Cortex of kidney (tissue), 1 donor: ENCODE measurements around the gene IQCE.
"Not testable (repeated sequence)": the region's sequence is repeated elsewhere in the genome, so short reads cannot be mapped to it uniquely, and the experiment has no call there.

Experiments
- DNase-seq: peaks from one replicate; lab custom pipeline; 2025; lab: John Stamatoyannopoulos, UW

The IQCE gene

DNA sequence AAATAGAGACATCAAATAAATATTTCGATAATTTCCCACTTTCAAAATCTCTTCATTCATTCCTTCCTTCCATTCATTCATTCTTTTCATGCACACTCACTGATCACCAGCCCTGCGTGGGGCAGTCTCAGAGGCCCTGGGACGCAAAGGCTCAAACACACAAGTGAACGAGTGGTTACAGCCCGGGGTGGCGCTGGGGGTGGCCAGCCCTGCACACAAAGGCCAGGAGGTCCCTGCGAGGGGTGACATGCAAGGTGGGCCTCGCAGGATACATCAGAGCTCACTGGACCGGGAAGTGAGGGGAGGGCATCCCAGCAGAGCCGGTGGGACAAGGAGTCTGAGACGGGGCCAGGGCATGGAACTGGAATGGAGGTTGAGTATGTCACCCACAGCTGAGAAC is 43.1 kb downstream of the IQCE start:
- DNase-seq: no peak

DNA sequence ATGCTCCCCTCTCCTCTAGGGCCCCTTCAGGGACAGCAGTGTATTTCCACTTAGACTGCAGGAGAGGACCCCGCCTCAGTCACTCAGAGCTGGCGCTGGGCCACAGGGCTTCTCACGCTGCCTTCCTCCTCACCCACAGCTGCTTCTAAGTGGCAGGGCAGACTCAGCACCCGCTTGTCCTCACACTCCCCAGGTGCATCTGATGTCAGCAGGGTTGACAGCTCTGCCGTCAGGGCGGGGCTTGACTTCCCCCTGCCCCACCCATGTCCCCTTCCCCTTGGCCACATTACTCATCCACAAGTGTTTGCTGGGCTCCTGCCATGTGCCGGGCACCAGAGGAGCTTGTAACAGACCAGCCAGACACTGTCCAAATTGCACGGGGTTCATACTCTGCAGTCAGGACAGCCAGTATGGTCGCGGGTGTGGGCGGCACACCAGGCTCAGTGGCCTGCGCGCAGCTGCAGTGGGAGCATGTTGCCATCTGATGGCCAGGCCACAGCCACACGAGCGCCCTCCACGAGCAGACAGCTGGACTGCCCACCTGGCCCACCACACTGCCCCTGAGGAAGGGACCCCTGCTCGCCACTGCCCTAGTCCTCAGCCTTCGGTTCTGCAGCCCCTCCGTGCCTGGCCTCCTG is 43.7 kb downstream of the IQCE start:
- DNase-seq: no peak

DNA sequence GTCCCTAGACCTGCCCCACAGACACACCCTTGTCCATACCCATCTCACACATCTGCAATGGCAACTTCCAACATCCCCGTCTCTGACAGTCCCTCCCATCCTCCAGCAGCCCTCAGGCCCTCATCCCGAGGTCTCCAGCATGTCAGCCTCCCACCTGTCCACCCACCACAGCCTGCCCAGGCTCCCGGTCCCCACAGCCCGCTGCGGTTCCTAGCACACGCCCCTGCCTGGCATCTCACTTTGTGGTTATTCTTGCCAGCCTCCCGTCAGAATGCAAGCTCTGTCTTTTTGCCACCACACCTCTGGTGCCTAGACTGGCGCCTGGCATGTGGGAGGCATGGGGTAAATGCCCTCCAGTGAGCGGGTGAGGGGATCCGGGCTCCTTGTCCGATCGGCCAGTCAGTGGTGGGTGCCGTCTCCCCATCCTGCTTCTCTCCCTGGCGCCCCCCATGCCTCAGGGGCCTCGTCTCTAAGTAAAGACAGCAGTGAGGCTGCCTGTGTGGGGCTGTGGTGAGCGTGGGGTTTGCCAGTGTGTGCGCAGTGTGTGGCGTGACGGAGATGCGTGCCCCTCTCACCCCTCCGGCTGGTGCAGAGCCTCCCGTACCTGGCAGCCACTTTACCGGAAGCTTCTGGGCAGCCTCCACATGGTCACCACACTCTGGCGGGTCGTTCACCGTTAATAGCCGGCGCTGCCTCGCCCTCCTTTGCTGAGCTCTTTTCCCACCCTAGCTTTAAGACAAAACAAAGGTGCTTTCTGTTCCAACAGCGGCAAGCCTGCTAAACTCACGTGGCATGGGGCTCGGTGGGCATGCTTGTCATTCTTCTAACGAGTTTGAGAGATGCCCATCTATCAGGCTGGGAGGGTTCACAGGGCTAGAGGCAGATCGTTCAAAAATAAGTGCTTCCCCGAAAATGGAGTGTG is 44.5 kb downstream of the IQCE start:
- no peak for DNase-seq

DNA sequence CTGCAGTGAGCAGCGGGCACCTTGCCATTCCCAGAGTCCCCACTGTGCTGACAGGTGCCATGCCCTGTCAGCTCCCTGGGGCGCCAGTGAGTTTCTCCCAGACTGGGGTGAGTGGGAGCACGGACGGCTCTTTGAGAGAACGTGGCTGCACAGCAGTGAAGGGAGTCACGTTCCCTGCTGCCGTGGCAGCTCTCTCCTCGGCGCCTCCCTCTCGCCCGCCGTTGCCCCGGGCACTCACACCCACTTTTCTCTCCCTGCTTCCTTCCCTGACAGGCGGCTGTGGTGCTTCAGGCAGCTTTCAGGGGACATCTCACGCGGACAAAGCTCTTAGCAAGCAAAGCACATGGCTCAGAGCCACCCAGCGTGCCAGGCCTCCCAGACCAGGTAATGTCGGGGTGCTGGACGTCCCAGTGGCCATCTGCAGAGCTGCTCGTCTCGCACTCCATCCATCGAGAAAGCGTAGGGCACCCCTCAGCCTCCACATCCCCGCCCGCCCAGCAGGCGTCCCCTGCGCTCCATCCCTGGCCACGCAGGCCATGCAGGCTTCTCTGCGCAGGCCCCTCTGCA is 45.9 kb downstream of the IQCE start:
- no peak for DNase-seq

DNA sequence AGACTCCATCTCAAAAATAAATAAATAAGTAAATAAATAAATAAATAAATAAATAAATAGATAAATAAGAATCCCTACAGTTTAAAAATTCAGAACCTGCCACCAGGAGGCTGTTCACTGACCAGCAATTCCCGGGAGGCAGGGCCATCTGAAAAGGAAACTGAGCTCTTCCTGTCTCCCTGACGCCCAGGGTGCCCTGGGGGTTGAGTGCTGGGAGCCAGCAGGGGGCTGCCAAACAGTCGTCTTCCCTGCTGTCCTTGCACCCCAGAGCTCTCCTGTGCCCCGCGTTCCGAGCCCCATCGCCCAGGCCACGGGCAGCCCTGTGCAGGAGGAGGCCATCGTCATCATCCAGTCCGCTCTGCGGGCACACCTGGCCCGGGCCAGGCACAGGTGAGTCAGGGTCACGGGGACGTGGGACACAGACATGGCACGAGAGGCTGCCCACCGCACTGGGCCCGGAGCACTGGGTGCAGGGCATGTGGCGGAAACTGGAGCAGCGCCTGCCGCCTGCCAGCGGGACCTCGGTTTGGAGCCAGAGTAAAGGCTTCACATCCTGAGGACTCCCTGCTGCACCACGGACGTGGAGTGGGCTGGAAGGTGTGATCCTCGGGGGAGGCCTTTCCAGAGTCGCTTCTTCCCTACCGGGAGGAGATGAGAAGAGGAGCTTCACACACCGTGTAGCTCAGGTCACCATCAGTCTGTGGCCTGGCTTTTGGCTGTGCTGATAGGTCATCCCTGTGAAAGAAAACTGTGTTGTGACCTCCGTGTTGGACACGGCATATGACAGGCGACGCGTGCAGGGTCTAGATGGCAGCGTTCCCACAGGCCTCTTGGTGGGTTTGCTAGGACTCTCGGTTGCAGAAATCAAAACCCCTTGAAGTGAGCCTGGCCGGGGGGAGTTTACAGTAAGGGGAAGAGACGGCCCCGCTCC is 47.1 kb downstream of the IQCE start:
- DNase-seq: no peak

DNA sequence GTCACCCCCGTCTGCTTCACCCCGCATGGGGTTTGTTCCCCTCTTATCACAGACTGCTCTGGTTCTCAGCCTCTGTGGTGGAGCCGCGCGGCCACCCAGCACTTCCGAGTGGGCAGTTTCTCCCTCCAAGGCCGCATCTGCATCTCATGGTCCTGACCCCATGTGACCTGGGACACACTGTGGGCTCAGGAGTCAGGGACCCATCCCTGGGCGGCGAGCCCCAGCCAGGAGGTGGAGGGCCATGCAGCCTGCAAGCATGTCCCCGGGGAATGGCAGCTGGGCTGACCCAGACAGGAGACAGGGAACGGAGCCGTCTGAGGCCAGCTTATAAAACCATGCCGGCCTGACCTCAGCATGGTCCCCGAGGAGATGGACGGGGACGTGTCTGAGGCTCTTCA is 47.8 kb downstream of the IQCE start:
- DNase-seq: no peak

DNA sequence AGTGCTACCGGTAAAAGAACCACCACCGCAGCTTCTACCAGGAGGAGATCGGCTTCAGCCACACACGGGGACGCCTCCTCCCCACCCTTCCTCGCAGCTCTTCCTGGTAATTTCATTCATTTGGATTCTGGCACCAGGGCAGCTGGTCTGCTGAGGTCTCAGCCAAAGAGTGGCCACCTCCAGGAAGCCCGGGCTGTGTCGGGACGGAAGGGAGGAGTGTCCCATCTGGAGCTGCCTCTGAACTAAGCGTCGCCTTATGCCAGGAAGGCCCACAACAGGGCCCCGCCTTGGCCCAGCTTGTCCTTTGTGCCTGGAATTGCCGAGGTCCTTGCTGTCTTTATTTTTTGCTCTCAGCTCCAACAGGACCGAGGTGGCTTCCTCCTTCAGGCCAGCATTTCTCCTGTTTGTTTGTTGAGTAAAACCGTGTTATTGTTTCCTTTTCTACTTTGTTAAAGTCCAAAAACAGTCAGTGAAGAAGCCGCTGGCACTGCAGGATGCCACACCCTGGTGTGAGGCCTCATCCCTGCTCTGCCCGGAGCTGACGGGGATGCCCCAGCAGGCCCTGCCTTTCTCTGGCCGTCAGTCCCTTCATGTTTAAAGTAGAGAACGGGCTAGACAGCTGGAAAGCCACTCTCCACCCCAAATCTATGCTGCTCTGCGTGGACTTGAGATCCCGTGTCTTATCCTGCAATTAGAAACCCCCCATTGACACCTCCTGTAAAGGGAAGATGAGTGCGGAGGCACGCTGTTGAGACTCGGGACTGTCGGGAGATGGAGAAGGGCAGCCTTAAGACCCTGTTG is 48.5 kb downstream of the IQCE start:
- no peak for DNase-seq

DNA sequence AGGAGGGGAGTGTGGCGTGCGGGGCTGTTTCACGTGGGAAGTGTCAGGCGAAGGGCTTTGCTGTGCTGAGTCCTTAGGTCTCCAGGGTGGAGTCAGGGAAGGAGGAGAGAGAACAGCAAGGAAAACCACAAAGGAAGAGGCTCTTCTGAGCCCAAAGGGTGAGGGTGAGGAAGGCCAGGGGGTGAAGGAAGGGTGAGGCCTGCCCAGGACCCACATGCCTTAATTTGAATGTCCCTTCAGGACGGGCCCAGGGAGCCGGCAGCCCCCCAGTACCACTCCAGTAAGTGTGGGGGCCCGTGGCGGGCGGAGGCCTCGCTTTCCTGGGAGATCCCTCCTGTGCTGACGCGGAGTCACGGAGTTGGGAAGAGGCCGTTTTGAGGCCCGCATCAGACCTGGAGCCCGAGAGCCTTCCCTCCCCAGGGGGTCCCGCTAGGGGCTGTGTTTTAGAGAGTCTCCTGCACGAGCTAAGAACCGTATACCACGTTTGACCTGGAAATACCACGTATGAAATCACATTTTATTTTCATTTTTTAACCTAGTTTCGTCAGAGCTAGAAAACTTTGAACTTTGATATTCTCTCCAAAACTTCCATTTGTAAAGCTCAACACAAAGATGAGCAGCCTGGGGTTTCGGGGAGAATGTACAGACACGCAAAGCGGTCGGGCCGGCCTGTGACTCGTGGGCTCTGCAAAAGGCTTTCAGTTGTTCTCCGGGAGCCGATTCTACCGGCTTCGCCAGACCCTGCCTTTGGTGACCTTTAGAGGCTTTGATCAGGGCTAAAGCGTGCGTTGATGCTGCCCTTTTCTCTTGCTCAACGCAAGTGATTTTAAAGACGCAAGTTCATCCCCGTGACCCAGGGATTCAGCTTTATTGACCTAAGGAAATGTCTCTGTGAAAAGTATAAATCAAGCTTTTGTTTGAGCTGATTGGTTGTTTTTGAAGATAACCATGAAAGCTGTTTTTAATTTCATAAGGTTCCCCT is 49.4 kb downstream of the IQCE start:
- no peak for DNase-seq

DNA sequence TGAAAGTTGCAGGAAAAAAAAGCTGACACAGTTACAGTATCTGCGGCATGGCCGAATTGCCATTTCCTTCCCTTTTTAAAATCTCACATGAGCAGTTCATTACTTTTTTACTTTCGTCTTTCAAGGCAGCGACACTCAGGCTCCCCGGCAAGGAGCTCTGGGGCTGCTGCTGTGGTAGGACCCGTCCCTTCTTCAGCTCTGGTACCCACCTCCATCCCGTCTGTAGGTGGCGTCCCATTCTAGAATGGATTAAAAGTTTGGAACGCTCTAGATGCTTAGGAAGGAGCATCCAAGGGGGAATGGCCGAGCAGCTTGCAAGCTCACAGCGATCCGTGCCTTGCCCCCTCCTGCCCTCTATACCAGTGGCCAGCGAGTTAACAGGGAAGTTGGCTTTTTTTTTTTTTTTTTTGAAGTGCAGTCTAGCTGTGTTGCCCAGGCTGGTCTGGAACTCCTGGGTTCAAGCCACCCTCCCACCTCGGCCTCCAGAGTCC is 50.2 kb downstream of the IQCE start:
- no peak for DNase-seq

DNA sequence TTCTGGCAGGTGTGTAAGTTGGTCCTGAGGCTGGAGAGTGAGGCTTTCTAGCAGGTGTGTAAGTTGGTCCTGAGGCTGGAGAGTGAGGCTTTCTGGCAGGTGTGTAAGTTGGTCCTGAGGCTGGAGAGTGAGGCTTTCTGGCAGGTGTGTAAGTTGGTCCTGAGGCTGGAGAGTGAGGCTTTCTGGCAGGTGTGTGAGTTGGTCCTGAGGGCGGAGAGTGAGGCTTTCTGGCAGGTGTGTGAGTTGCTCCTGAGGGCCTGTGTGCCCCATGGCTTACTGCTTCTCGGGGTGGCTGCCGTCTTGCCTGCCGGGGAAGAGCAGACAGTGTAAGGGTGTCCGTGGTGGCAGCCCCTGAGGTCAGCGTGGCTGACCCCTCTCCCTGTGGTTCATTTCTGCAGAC is 50.9 kb downstream of the IQCE start:
- not testable (repeated sequence) for DNase-seq

DNA sequence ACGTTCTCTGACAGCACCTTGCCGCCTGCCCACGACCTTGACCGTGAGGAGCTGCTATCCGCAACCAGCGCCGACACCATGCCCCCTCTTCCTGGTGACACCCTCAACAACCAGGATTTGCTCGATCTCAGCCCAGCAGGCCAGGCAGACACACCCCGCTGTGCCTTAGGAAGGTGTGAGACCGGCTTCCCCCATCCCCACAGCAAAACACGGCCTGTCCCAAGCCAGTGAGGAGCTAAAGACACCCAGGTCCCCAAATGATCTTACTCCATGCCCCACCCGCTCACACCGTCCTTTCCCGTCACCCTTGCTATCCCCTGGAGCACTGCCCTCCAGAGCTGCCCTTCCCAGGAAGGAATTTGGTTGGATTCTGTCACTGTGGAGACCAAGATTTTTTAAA is 51.7 kb downstream of the IQCE start:
- no peak for DNase-seq

DNA sequence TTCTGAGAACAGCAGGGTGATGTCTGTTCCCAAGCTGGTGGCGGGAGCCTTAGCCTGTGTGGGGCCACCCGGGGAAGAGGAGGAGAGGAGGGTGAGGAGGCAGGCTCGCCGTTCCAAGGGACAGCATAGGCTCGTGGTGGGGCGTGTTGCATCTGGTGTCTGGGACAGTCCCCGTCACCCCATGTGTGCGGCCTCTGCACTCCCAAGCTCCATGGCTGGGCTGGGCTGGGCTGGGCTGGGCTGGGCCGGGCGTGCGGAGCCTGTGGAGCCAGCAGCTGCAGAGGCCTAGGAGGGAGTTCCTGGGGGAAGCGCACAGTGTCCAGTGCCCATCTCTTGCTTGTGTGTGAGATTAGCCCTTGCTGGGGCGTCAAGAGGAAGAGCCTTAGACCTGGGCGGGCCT is 52.1 kb downstream of the IQCE start:
- no peak for DNase-seq

DNA sequence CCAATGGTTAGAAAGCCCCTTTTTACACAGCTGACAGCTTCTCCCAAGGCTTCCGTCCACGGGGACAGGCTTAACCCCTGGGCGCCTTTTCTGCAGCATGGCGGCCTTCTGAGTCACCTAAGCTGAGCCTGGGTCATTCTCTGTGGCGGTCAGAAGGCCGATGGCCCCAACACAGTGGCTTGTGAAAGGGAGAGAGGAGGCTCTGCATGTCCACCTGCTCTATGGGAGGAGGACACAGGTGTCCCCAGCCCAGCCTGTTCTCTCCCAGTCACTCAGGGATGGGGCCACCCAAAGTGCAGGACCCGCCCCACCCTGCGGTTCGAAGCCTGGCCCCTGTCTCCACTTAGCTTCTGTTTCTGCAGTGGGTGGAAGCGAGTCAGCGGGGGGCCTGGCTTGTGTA is 52.6 kb downstream of the IQCE start:
- DNase-seq: no peak

DNA sequence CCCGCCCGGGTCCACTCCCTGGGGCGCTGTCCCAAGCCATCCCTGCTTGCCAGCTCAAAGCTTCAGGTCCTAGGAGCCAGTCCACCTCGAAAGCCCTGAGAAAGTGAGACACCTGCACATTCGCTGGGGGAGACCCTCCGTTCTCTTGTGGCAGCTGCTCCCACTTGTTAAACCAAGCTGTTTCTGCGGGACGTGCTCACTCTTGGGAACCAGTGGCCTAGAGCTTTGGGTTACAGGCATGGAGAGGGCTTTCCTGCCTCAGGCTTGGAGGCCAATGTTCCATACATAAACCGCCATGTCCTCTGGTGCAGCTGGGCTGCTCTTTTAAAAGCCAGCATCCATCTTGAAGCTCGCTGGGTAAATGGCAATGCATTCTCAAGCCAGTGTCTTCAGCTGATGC is 53.1 kb downstream of the IQCE start:
- DNase-seq: no peak

DNA sequence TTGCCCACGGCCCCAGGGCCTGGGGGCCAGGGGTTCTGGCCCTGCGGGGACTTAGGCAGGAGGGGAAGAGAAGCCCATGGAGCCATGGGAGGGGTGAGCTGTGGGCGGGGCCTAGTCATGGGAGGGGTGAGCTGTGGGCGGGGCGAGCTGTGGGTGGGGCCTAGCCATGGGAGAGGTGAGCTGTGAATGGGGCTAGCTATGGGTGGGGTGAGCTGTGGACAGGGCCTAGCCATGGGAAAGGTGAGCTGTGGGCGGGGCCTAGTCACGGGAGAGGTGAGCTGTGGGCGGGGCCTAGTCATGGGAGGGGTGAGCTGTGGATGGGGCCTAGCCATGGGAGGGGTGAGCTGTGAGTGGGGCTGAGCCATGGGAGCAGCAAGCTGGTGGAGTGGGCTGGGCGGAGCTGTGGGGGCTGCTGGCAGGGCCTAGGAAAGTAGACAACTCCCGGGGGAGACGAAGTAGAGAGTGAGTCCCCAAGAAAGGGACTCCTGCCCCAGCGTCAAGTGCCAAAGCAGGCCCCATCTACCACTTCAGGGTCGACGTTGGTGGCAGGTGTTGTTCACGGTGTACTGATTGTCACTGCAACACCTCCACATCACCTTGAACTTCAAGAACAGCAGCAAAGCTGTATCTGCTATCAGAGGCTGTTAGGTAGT is 53.8 kb downstream of the IQCE start:
- DNase-seq: no peak

DNA sequence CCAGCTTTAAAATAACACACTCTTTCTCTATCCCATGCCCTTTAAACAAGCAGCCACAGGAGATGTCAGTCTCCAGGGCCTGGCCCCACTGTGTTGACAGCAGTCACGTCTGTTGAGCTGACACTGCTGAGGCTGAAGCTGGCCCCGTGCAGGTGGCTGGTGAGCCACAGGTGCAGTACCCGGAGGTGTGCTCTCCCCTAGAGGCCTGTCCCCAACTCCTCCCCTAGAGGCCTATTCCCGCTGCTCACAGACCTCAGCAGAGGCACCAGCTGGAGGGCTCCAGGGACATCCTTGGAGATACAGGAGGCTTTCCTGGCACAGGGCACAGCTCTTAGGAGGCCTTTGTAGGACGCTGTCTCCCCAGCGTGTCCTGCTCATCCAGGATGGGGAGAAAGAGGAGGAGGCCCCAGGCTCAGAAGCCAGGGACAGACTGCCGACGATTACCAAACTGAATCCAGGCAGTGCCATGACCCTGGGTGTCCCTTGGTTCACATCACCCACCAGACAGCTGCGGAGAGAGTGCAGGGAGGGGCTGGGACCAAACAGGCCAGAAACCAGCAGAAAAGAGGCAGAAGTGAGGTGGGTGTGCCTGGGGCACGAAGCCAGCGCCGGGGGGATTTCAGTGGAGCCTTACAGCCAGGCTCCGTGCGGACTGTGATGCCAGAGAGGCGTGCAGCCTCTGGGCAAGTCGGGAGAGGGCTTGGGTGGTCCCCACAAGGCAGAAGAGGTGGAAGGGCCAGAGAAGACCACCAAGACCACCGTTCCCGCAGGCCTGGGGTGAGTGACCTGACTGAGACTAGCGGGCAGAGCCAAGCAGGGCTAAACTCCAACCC is 54.5 kb downstream of the IQCE start:
- DNase-seq: no peak

DNA sequence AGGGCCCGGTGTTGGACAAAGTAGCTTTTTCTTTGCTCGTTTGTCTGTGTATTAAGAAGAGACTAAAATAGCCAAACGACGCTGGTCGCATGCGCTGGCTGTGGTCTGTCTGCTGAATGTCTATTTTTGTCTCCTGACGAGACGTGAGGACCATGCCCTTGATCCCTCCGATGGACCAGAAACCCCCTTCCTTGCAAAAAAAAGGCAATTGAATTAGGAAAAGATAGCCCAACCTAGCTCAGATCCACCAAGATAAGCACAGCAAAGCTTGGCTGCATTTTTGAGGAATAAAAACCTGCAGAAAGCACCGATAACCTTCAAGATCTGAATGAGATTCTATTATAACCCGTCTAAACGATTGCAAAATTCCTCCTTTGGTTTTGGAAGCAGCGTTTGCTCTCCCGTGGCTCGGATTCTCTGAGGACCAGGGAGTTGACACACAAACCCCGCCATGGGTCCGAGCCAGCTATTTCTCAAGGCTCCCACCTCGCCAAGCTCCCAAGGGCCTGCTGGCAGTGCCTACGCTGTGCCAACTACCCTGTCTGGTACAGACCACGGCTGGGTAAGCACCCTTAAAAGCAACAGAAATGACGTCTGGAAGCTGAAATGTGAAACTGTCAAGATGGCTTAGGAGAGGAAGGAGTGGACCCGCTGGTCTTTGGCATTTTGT is 55.3 kb downstream of the IQCE start:
- DNase-seq: no peak
